ACC112 (cell line): Measurements from ENCODE around the gene CREB3L2.

Experiments
- H2AFZ ChIP-seq: fragments of 200-600 bp; sonication (generic); one replicate; pipeline ENCODE4 v1.6.0; 2017; ENCODE audit warnings: antibody characterized with exemption, low read length; ENCODE audit not compliant: unreplicated experiment
- H3K27ac ChIP-seq: fragments of 200-600 bp; sonication (generic); 2 replicates; pipeline ENCODE4 v1.5.1; 2014; ENCODE audit warnings: low read depth, mild to moderate bottlenecking, antibody characterized with exemption, low read length, moderate library complexity
- H3K27me3 ChIP-seq: fragments of 200-600 bp; sonication (generic); 2 replicates; pipeline ENCODE4 v1.6.1; 2014; ENCODE audit warnings: mild to moderate bottlenecking, antibody characterized with exemption, low read length, moderate library complexity, mixed read lengths; ENCODE audit not compliant: insufficient read depth
- H3K36me3 ChIP-seq: fragments of 200-600 bp; sonication (generic); 2 replicates; pipeline ENCODE4 v1.6.1; 2016; ENCODE audit warnings: mild to moderate bottlenecking, antibody characterized with exemption, low read length, moderate library complexity, mixed read lengths; ENCODE audit not compliant: insufficient read depth
- H3K4me1 ChIP-seq: fragments of 200-600 bp; sonication (generic); one replicate; pipeline ENCODE4 v1.6.1; 2016; ENCODE audit warnings: low read length, mixed read lengths; ENCODE audit not compliant: insufficient read depth, unreplicated experiment, control insufficient read depth
- H3K4me3 ChIP-seq: fragments of 200-600 bp; sonication (generic); 2 replicates; pipeline ENCODE4 v1.5.1; 2014; ENCODE audit warnings: mild to moderate bottlenecking, low read depth, low read length
- H3K79me2 ChIP-seq: fragments of 200-600 bp; sonication (generic); one replicate; pipeline ENCODE4 v1.6.0; 2016; ENCODE audit warnings: low read length; ENCODE audit not compliant: control insufficient read depth, unreplicated experiment, insufficient read depth

CREB3L2 gene

DNA sequence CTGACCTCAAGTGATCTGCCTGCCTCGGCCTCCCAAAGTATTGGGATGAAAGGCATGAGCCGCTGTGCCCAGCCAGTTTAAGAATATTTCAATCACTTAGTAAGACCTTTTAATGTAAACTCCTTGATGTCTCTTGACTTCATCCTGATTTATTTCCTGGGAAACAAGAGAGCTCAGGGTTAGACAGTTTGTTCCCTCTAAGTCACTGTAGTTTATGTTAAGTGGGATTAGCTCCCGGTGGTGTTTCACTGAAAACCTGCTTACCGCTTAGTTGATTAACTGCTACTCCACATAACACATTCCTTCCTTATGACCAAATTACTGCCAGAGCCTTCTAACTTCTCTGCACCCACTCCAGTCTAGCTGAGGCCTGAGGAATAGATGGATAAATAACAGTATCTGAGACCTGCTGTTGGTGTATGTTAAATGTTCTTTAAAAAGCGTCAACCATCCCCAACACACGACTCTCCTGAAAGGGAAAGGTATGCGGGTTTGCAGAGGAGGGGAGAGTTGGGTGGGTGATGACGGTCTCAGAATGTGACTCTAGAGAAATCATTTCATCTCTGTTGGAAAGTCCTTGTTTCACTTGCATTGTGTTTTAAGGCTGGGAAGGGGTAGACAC, 48.7 kb downstream of the CREB3L2 start:
- H3K27me3 ChIP-seq, result no peaks in the 10 kb centered on the region
- no peak overlapping the region for H3K4me3 ChIP-seq
- no peak overlapping the region for H2AFZ ChIP-seq
- H3K79me2 ChIP-seq, result peaks cover 97% of the 10 kb centered on the region
- peaks cover 9% of the 10 kb centered on the region for H3K36me3 ChIP-seq
- H3K27ac ChIP-seq, result peak overlapping the region; percentile 67
- H3K4me1 ChIP-seq, result peaks cover 42% of the 10 kb centered on the region

DNA sequence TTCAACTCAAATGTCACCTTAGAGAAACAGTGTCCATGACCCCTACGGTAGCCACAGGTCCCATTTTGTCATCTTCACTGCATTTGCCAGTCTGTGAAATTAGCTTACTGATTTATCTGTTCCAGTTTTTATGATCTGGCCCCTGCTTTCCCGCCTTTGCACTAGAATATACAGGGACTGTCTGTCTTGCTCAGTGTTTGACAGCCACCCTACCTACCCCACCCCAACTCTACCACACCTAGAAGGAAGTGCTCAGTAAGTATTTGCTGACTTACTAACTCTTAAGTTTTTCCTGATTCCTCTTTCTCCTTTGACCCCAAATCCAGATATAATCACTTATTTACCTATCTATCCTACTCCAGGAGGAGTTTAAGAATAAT, 49.5 kb downstream of the CREB3L2 start:
- Histone ChIP-seq H3K36me3 (peaks cover 12% of the 10 kb centered on the region), H3K27ac (no peak overlapping the region), H3K4me3 (no peak overlapping the region), H3K4me1 (peaks cover 34% of the 10 kb centered on the region), H3K27me3 (no peaks in the 10 kb centered on the region), H3K79me2 (peaks cover 98% of the 10 kb centered on the region), H2AFZ (no peak overlapping the region)

DNA sequence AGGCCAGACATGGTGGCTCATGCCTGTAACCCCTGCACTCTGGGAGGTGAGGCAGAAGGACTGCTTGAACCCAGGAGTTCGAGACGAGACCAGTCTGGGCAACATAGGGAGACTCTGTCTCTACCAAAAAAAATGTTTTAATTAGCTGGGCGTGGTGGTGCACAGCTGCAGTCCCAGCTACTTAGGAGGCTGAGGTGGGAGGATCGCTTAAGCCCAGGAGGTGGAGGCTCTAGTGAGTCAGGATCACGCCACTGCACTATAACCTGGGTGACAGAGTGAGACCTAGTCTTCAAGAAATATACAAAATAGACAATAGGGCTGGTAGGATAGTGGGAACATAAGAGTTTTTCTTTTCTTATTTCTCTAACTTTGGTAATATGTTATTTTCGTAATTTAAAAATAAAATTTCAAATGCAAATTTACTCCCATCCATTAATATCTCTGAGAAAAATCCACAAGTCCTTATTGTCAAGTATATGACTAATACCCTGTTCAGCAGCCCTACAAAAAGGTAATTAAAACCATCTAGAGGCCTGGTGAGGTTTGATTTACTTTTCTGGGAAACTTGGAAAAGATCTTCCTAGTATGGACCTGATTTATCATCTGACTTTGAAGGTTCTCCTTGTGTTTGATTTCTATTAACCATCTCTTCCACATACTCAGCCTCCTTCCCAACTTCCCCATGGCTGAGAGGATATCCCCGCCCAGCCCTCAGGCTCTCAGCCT, 50.0 kb downstream of the CREB3L2 start:
- Histone ChIP-seq H2AFZ (no peak overlapping the region), H3K79me2 (peaks cover 97% of the 10 kb centered on the region), H3K4me3 (no peak overlapping the region), H3K27me3 (no peaks in the 10 kb centered on the region), H3K36me3 (peaks cover 12% of the 10 kb centered on the region), H3K4me1 (peaks cover 29% of the 10 kb centered on the region), H3K27ac (no peak overlapping the region)

- peaks cover 24% of the 10 kb centered on the region for H3K4me1 ChIP-seq
- H3K36me3 ChIP-seq, result peaks cover 12% of the 10 kb centered on the region
- peaks cover 95% of the 10 kb centered on the region for H3K79me2 ChIP-seq
- no peak overlapping the region for H3K4me3 ChIP-seq
- H3K27me3 ChIP-seq, result no peaks in the 10 kb centered on the region
- no peak overlapping the region for H3K27ac ChIP-seq
- no peak overlapping the region for H2AFZ ChIP-seq
Observed at GRCh38 chr7:137950967-137951366, 50.9 kb downstream of the CREB3L2 start.

DNA sequence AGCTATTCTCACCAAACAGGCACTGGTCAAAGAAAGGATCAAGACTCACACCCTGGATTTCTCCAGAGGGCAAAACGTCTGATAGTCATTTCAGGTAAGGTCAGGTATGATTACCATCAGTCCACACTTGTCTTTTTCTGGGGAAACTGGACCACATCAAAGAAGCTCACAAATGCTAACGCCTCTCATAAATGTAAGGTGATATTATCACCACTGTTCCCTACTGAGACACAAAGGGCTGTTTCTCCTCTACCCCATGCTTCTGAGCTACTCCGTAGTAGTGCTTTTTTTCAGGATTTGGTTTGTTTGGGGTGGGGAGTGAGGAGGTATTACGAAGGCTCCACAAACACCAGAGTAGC, 51.6 kb downstream of the CREB3L2 start:
- Histone ChIP-seq H3K4me1 (peaks cover 23% of the 10 kb centered on the region), H2AFZ (no peak overlapping the region), H3K4me3 (no peak overlapping the region), H3K79me2 (peaks cover 94% of the 10 kb centered on the region), H3K27me3 (no peaks in the 10 kb centered on the region), H3K36me3 (peaks cover 12% of the 10 kb centered on the region), H3K27ac (no peak overlapping the region)

GRCh38 chr7:137949416-137950262, 52.2 kb downstream of the CREB3L2 start:
- H2AFZ ChIP-seq, result no peak overlapping the region
- no peaks in the 10 kb centered on the region for H3K27me3 ChIP-seq
- peaks cover 88% of the 10 kb centered on the region for H3K79me2 ChIP-seq
- H3K27ac ChIP-seq, result no peak overlapping the region
- H3K4me3 ChIP-seq, result no peak overlapping the region
- H3K4me1 ChIP-seq, result peaks cover 17% of the 10 kb centered on the region
- peaks cover 12% of the 10 kb centered on the region for H3K36me3 ChIP-seq

GRCh38 chr7:137948845-137949330, 53.0 kb downstream of the CREB3L2 start:
- Histone ChIP-seq H3K27ac (no peak overlapping the region), H3K79me2 (peaks cover 86% of the 10 kb centered on the region), H3K4me3 (no peak overlapping the region), H3K36me3 (peaks cover 12% of the 10 kb centered on the region), H2AFZ (no peak overlapping the region), H3K4me1 (peaks cover 14% of the 10 kb centered on the region), H3K27me3 (no peaks in the 10 kb centered on the region)

DNA sequence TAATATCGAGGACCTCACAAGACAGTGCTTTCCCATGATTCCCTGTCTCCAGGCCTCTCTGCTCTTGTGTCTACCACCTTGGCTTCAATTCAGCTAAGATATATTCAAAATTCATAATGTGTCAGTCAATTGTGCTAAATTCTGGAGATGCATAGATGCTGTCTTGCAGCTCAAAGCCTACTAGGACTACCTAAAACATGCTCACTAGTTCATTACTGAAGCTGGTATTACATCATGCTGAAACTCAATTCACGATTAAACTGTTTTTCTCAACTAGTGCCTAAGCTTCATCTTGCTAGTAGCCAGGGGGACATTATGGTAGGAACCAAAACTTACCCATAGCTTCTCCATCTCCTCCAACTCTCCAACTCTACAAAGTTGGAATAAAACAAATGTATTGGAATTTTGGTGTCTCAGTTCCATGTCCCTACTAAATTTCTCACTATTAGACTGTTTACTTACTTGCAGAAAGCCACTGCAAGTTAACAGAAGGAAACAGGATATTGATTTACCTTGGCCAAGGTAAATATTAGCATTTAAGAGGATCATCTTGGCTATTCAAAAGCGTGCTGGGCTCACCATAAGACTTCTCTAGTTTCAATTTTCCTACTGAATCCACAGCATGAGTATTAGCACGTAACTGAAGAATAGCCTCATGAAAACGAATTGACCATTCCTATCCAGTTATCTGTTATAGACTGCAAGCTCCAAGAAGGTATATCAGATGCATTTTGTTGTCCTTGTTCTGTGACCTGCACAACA, 53.6 kb downstream of the CREB3L2 start:
- Histone ChIP-seq H3K4me1 (peaks cover 14% of the 10 kb centered on the region), H2AFZ (no peak overlapping the region), H3K36me3 (peaks cover 12% of the 10 kb centered on the region), H3K27me3 (no peaks in the 10 kb centered on the region), H3K27ac (no peak overlapping the region), H3K4me3 (no peak overlapping the region), H3K79me2 (peaks cover 86% of the 10 kb centered on the region)

- H3K27me3 ChIP-seq, result no peaks in the 10 kb centered on the region
- H3K4me3 ChIP-seq, result no peak overlapping the region
- H2AFZ ChIP-seq, result no peak overlapping the region
- peaks cover 22% of the 10 kb centered on the region for H3K4me1 ChIP-seq
- H3K36me3 ChIP-seq, result peaks cover 15% of the 10 kb centered on the region
- peaks cover 87% of the 10 kb centered on the region for H3K79me2 ChIP-seq
- H3K27ac ChIP-seq, result no peak overlapping the region
Observed at GRCh38 chr7:137947046-137947445, 54.8 kb downstream of the CREB3L2 start.

DNA sequence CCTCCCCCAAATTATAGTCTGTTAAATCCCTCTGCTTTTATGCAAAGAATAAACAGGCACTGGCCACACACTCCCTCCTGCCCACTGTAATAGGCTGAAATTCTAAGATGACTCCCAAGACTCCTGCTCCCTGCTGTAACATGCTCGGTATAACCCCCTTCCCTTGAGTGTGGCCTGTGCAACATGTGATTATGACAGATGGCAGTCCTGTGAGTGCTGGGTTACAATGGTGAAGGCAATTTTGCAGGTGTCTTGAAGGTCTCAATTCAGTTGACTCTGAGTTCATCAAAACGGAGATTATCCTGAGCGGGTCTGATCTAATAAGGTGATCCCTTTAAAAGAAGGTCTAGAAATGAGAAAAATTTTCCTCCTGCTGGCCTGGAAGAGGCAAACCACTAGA, 55.9 kb downstream of the CREB3L2 start:
- Histone ChIP-seq H3K79me2 (peaks cover 87% of the 10 kb centered on the region), H3K4me1 (peaks cover 26% of the 10 kb centered on the region)

More for the DNA sequence above, 55.9 kb downstream of the CREB3L2 start:
- H3K27me3 ChIP-seq, result no peaks in the 10 kb centered on the region
- no peak overlapping the region for H3K27ac ChIP-seq
- no peak overlapping the region for H3K4me3 ChIP-seq
- no peak overlapping the region for H2AFZ ChIP-seq
- H3K36me3 ChIP-seq, result peaks cover 25% of the 10 kb centered on the region
